ENCODE measurements around the gene ICAM1. TPM values are rescaled to one million over a fixed set of nuclear protein-coding genes. Genes with fewer than 3 reads are reported as not detected.

The ICAM1 gene
- total and polyA plus RNA-seq, 2 of the 8 experiments (the other 6 are each of a cell fraction or from before 2014, with no cell fraction given) = 4.0 to 9.4 TPM

DNA sequence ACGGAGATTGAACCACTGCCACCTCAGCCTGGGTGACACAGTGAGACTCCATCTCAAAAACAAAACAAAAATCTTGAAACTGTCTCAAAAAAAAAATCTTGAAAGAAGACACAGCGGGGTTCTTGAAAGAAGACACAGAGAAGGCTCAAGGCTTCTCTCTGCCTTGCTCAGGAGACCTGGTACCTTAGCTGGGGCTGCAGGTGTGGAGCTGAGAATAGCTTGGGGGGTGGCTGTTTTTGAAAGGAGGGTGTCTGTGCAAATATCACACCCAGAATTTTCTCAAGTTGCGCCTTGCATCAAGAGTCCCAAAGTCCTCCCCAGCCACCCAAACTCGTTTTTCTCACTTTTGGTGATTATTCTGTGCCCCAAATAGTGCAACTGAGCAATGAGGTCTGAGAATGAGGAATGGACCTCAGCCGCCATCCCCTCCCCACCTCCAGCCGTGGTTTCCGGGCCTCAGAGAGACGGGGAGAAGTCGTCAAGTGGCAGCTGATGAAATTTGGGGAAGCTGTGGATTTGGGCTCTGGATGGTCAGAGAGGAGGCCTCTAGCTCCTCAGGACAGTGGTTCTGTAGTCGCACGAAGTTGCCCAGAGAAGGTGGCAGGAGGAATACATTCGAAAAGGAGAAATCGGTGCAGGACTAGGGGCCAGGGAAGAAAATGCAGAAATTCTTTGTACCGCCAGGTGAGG, 48.6 kb upstream of the ICAM1 start (continued):
- TF ChIP-seq JUND (IDR thresholded peaks at IDR 0.05; ENCODE audit: low read length) (no peak), HDAC2 (IDR thresholded peaks at IDR 0.05; ENCODE audit: borderline replicate concordance in 1 of 2, low read depth in 2 of 2, low read length in 2 of 2) (no peak), KDM4A (IDR thresholded peaks at IDR 0.05; ENCODE audit: low read depth, low read length, severe bottlenecking) (no peak), PHF8 (conservative IDR thresholded peaks at IDR 0.05; ENCODE audit: low read depth, low read length) (no peak), SP2 (IDR thresholded peaks at IDR 0.05; ENCODE audit: low read length) (no peak)

All from H1 (cell line).